Measurements from ENCODE around the gene TESK1. TPM values are rescaled to one million over a fixed set of nuclear protein-coding genes. Genes with fewer than 3 reads are reported as not detected.

The TESK1 gene, protein sequence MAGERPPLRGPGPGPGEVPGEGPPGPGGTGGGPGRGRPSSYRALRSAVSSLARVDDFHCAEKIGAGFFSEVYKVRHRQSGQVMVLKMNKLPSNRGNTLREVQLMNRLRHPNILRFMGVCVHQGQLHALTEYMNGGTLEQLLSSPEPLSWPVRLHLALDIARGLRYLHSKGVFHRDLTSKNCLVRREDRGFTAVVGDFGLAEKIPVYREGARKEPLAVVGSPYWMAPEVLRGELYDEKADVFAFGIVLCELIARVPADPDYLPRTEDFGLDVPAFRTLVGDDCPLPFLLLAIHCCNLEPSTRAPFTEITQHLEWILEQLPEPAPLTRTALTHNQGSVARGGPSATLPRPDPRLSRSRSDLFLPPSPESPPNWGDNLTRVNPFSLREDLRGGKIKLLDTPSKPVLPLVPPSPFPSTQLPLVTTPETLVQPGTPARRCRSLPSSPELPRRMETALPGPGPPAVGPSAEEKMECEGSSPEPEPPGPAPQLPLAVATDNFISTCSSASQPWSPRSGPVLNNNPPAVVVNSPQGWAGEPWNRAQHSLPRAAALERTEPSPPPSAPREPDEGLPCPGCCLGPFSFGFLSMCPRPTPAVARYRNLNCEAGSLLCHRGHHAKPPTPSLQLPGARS
- polyA plus RNA-seq (ENCODE audit: insufficient read length in 4 of 4) = 10 to 100 TPM; 33.4 to 49.4 (median 34.7) TPM

GRCh38 chr9:35604578-35605350, at the start of gene TESK1:
Gene TESK1 (plus strand): TSS chr9:35605262. CDS start chr9:35605620, 358 bp downstream.
- peak in 1 of 4 donors; percentile 38 for DNase-seq (ENCODE audit: low read depth in 4 of 4, low spot score in 3 of 4)

DNA sequence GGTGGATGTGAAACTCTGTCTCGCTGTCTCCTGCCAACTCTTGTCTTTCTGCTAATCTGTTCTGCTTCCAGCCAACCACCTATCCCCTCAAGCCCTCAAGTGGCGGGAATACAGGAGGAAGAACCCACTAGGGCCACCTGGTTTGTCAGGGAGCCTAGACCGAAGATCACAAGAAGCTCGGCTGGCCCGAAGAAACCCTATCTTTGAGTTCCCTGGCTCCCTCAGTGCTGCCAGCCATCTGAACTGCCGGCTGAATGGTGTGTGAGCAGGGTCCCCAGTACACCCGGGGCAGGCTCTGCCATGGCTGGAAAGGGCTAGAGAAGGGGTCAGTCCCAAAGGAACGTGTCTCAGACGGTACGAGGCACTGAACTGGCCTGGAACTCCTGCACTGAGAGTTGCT, 49.2 kb upstream of the TESK1 start:
- DNase-seq (ENCODE audit: low read depth in 4 of 4, low spot score in 3 of 4) = no peak

- DNase-seq (ENCODE audit: low read depth in 4 of 4, low spot score in 3 of 4) = no peak
Observed at GRCh38 chr9:35556776-35557175, 48.3 kb upstream of the TESK1 start.

GRCh38 chr9:35557320-35557719, 47.7 kb upstream of the TESK1 start:
- DNase-seq (ENCODE audit: low read depth in 4 of 4, low spot score in 3 of 4) = no peak

GRCh38 chr9:35558185-35558584, 46.9 kb upstream of the TESK1 start:
- no peak for DNase-seq (ENCODE audit: low read depth in 4 of 4, low spot score in 3 of 4)

- no peak for DNase-seq (ENCODE audit: low read depth in 4 of 4, low spot score in 3 of 4)
Observed at GRCh38 chr9:35559792-35560530, 45.1 kb upstream of the TESK1 start.

DNA sequence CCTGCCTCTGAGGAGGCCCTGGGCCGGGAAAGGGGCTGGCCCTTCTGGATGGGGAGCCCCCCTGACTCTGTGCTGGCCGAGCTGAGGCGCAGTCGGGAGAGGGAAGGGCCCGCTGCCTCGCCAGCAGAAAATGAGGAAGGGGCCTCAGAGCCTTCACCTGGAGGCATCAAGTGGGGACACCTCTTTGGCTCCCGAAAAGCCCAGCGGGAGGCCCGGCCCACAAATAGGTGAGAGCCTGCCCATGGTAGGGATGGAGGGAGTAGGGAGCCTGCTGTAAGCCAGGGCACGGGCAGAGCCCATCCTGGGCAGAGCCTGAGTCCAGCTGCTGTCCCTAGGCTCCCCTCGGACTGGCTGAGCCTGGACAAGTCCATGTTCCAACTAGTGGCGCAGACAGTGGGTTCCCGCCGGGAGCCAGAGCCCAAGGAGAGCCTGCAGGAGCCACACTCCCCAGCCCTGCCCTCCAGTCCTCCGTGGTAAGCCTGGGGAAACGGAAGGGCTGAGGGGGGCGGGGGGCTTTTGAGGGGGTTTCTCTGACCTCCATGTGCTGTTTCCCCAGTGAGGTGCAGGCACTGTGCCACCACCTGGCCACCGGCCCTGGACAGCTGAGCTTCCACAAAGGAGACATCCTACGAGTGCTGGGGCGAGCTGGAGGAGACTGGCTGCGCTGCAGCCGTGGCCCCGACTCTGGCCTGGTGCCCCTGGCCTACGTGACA, 44.3 kb upstream of the TESK1 start:
- no peak for DNase-seq (ENCODE audit: low read depth in 4 of 4, low spot score in 3 of 4)

- DNase-seq (ENCODE audit: low read depth in 4 of 4, low spot score in 3 of 4) = no peak
Observed at GRCh38 chr9:35561468-35562261, 43.4 kb upstream of the TESK1 start.

DNA sequence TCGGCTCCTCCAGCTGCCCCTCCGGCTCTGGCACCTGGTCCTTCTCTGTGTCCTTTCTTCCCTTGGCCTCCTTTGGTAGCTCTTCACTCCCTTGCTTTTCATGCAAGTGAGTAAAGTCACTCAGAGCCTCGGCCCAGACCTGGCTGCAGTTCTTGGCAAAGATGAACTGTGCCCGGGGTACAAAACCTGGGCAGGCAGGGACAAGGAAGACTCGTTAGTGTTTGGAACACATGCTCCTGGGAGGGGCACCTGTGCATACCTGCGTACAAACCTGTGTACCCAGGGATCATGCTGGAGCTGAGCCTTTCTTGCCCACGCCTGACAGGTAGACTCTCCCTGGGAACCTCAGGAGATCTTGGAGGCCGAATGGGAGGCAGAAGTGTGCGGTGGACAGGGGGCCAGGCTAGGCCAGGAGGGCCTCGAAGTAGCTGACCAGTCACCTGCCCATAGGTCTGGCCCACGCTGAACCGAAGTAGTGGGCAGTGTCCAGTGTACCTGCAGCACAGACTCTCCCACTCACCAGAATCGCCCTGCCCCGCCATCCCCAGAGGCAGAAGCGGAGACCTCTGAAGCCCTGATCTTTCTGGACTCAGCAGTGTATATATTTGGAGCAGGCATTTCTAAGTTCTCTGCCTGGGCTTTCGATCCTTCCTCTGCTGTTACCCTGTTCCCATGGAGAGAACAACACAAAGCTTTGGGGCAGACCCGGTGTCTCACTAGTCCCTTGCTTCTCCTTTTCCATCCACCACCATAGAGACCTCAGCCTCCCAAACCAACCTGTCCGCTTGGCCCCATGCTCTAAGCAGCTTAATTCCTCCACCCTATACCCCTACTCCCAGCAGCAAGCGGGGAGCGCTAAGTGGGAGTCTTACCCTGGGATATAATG, 41.9 kb upstream of the TESK1 start:
- no peak for DNase-seq (ENCODE audit: low read depth in 4 of 4, low spot score in 3 of 4)

DNA sequence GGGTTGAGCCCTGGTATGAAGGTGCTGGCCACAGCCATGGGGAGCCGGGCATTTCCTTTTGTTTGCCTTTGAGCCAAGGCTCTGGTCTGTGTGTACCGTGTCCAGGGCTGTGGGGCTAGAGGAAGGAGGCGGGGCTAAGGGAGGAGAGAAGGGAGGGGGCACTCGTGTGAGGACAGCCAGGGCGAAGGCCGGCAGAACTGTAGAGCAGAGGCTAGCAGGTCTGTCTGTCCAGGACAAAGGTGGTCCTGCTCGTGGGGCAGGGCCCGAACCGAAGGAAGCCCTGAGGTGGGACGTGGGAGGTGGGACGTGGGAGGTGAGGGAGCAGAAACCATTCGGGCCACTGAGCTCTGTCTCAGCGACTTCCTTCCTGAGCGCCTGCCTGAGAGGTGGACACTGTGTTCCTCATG, 41.3 kb upstream of the TESK1 start:
- DNase-seq (ENCODE audit: low read depth in 4 of 4, low spot score in 3 of 4) = no peak

DNA sequence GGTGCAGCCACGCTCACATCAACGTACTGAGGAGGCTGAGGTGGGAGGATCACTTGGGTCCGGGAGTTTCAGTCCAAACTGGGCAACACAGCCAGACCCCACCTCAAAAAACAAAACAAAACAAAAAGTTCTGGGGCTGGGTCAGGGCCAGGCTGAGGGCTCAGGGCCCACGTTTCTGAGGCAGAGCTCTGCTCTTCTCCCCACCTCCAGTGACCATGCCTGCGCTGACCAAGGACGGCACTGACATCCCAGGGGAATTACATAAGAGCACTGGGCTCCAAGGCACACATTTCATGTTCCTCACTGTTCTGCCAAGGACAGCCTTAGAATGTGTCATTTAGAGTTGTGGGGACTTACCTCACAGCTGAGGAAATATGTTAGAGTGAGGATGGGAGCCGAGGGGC, 40.4 kb upstream of the TESK1 start:
- no peak for DNase-seq (ENCODE audit: low read depth in 4 of 4, low spot score in 3 of 4)

DNA sequence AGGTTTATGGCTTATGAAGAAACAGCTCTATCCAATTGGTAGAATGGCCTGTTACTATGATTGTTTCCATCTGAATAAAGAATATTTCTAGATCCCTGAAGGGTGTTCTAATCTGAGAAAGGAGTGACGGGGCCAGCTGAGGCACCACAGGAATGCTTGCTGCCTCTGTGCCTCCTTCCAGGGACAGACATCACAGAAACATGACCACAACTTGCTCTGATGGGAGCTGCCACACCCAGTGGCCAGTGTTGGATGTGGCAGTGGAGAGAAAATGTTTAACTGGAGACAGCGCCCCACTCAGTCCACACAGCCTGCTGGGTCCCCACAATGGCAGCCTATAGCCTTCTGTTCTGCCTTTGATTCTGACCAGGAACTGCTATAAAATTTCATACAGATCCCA, 38.6 kb upstream of the TESK1 start:
- DNase-seq (ENCODE audit: low read depth in 4 of 4, low spot score in 3 of 4) = no peak

DNA sequence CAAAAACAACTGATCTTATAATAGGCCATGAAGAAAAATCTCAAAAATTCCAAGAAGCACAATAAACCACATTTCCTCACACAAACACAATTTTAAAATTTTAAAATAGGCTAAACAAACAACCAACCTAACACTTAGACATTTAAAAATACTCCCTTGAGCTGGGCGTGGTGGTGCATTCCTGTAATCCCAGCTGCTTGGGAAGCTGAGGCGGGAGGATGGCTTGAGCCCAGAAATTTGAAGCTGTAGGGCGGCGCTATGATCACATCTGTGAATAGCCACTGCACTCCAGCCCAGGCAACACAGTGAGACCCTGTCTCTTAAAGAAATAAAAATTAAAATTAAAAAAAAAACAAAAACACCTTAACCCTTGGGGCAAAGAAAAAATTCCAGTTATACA, 36.9 kb upstream of the TESK1 start:
- DNase-seq (ENCODE audit: low read depth in 4 of 4, low spot score in 3 of 4) = no peak

DNA sequence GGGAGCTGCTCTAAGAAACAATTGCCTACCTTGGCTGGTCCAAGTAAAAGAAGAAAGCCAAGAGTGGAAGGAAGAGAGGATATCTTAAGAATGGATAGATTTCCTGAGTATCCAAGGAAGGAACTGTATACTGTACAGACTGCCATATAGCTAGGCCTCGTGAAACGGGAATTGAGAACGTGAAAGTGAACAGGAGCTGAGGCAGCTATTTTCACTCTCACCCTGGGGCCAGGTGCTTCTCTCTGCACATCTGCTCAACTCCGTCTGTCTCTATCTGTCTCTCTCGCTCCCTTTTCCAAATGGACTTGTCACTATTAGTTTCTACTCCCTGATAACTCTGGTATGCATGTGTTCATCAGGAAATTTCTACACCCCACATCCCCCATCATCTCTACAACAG, 35.9 kb upstream of the TESK1 start:
- no peak for DNase-seq (ENCODE audit: low read depth in 4 of 4, low spot score in 3 of 4)

GRCh38 chr9:35570709-35571504, 34.2 kb upstream of the TESK1 start:
- DNase-seq (ENCODE audit: low read depth in 4 of 4, low spot score in 3 of 4) = no peak

- DNase-seq (ENCODE audit: low read depth in 4 of 4, low spot score in 3 of 4) = no peak
Observed at GRCh38 chr9:35574578-35575122, 30.4 kb upstream of the TESK1 start.

GRCh38 chr9:35575478-35575877, 29.6 kb upstream of the TESK1 start:
- DNase-seq (ENCODE audit: low read depth in 4 of 4, low spot score in 3 of 4) = no peak
